Cardiac muscle cell (in vitro differentiated cells and primary cell): Measurements from ENCODE around the gene DPYD. TPM values are rescaled to one million over a fixed set of nuclear protein-coding genes. Genes with fewer than 3 reads are reported as not detected.

Experiments
- DNase-seq, 2 donors: peaks; one replicate each; pipeline versions ENCODE4 v3.0.0 to v3.0.0-alpha.2; 2010 to 2017; ENCODE audit warnings: low read depth in 1 of 2, low spot score in 1 of 2
- H3K27ac ChIP-seq: fragments of 200-600 bp; sonication (generic); 2 replicates; pipeline ENCODE4 v1.5.1; 2016
- H3K27me3 ChIP-seq: fragments of 200-600 bp; sonication (generic); 2 replicates; pipeline ENCODE4 v1.6.0; 2016; ENCODE audit warnings: control low read depth
- H3K36me3 ChIP-seq: fragments of 200-600 bp; sonication (generic); 2 replicates; pipeline ENCODE4 v1.5.1; 2016; ENCODE audit warnings: control low read depth
- H3K4me1 ChIP-seq: fragments of 200-600 bp; sonication (generic); 2 replicates; pipeline ENCODE4 v1.8.1; 2017; ENCODE audit warnings: low read depth, mild to moderate bottlenecking, mixed run types
- H3K4me3 ChIP-seq: fragments of 200-600 bp; sonication (generic); 2 replicates; pipeline ENCODE4 v1.5.1; 2016; ENCODE audit warnings: mild to moderate bottlenecking
- H3K9me3 ChIP-seq: fragments of 200-600 bp; sonication (generic); 2 replicates; pipeline ENCODE4 v1.5.1; 2017; ENCODE audit warnings: low read depth, mild to moderate bottlenecking, control low read depth
- CTCF ChIP-seq: IDR thresholded peaks from 2 replicates; pipeline ENCODE4 v1.5.1; 2012; ENCODE audit warnings: low read depth, mild to moderate bottlenecking, low read length
- polyA plus RNA-seq: library from polyadenylated mRNA; unstranded; fragments of >200 nt; fragmentation: Nextera tagmentation; extraction: Ambion mirVana; gene quantifications from 2 replicates; pipeline ENCODE4 v1.2.1, GENCODE V29; 2016
- total RNA-seq: library from RNA; depleted of rRNA; stranded (reverse); fragments of >200 nt; gene quantifications from 2 replicates; pipeline ENCODE4 v1.2.3, GENCODE V29; 2016

DPYD gene
- total and polyA plus RNA-seq, 2 experiments from 2014 or later, result 0.66 to 2.0 TPM

- DNase-seq, result peak in 1 of 2 donors; percentile 34
- Histone ChIP-seq H3K36me3 (no peaks in the 10 kb centered on the region), H3K4me3 (no peak overlapping the region), H3K9me3 (no peaks in the 10 kb centered on the region), H3K27me3 (no peaks in the 10 kb centered on the region), H3K4me1 (no peaks in the 10 kb centered on the region), H3K27ac (no peak overlapping the region)
- no peak for TF ChIP-seq CTCF
These were observed 713.0 kb downstream of the DPYD start for GRCh38 chr1:97207868-97208267.

GRCh38 chr1:97204468-97204867, 716.4 kb downstream of the DPYD start:
- Histone ChIP-seq H3K36me3 (no peaks in the 10 kb centered on the region), H3K27me3 (no peaks in the 10 kb centered on the region), H3K9me3 (no peaks in the 10 kb centered on the region), H3K4me3 (no peak overlapping the region), H3K27ac (no peak overlapping the region), H3K4me1 (no peaks in the 10 kb centered on the region)
- DNase-seq, result peak in 1 of 2 donors; percentile 66
- no peak for TF ChIP-seq CTCF

- no peak for DNase-seq
- Histone ChIP-seq H3K36me3 (no peaks in the 10 kb centered on the region), H3K27ac (no peak overlapping the region)
These were observed 718.1 kb downstream of the DPYD start for GRCh38 chr1:97202481-97203380.

GRCh38 chr1:97201641-97202040, 719.2 kb downstream of the DPYD start:
- H3K4me1 ChIP-seq, result no peaks in the 10 kb centered on the region
- no peak for TF ChIP-seq CTCF
- H3K4me3 ChIP-seq, result no peak overlapping the region
- no peak overlapping the region for H3K27ac ChIP-seq
- no peak for DNase-seq
- H3K9me3 ChIP-seq, result no peaks in the 10 kb centered on the region
- H3K27me3 ChIP-seq, result no peaks in the 10 kb centered on the region
- H3K36me3 ChIP-seq, result no peaks in the 10 kb centered on the region

More at GRCh38 chr1:97202481-97203380, 718.1 kb downstream of the DPYD start:
- Histone ChIP-seq H3K4me1 (no peaks in the 10 kb centered on the region), H3K9me3 (no peaks in the 10 kb centered on the region), H3K4me3 (no peak overlapping the region), H3K27me3 (no peaks in the 10 kb centered on the region)
- no peak for TF ChIP-seq CTCF

GRCh38 chr1:97200595-97200994, 720.2 kb downstream of the DPYD start:
- no peaks in the 10 kb centered on the region for H3K4me1 ChIP-seq
- peak in 1 of 2 donors; percentile 16 for DNase-seq
- H3K4me3 ChIP-seq, result no peak overlapping the region
- no peaks in the 10 kb centered on the region for H3K36me3 ChIP-seq
- H3K27me3 ChIP-seq, result no peaks in the 10 kb centered on the region
- no peak overlapping the region for H3K27ac ChIP-seq
- no peak for TF ChIP-seq CTCF
- H3K9me3 ChIP-seq, result no peaks in the 10 kb centered on the region
